Measurements from ENCODE around the gene ASB10. TPM values are rescaled to one million over a fixed set of nuclear protein-coding genes. Genes with fewer than 3 reads are reported as not detected.

ASB10 gene
- total and polyA plus RNA-seq, 2 of the 4 experiments (the other 2 are of a cell fraction), result not detected

- ATAC-seq (ENCODE audit: low read depth) (no peak), DNase-seq (no peak)
- Histone ChIP-seq H3K18ac (ENCODE audit: low read depth, low read length) (no peak overlapping the region), H3K9me3 (ENCODE audit: control insufficient read depth, insufficient read depth, low read length) (no peaks in the 10 kb centered on the region), H2BK20ac (ENCODE audit: low read depth, low read length) (no peak overlapping the region), H3K27me3 (ENCODE audit: control insufficient read depth, insufficient read depth, low read length) (peaks cover 76% of the 10 kb centered on the region), H3K4me2 (ENCODE audit: low read depth, low read length) (no peak overlapping the region), H3K9ac (ENCODE audit: low read depth, low read length) (no peak overlapping the region), H2BK5ac (ENCODE audit: low read depth, low read length, poor library complexity, severe bottlenecking) (no peak overlapping the region), H4K8ac (ENCODE audit: low read depth in 2 of 2, low read length in 2 of 2) (no peak overlapping the region), H2BK15ac (ENCODE audit: low read depth, low read length) (no peak overlapping the region), H4K91ac (ENCODE audit: insufficient read depth, low read depth, low read length) (no peak overlapping the region), H3K56ac (ENCODE audit: extremely low read depth, insufficient read depth, low read length) (no peak overlapping the region), H2BK120ac (ENCODE audit: low read depth, low read length) (no peak overlapping the region), H4K5ac (ENCODE audit: low read depth, low read length) (no peak overlapping the region), H3K4me1 (ENCODE audit: control insufficient read depth, insufficient read depth, low read length) (no peaks in the 10 kb centered on the region), H3K27ac (ENCODE audit: insufficient read depth, low read length) (no peak overlapping the region), H3K9me1 (ENCODE audit: insufficient read depth, low read length) (no peaks in the 10 kb centered on the region), H2AK5ac (ENCODE audit: low read depth, low read length) (no peak overlapping the region), H3K36me3 (ENCODE audit: control insufficient read depth, insufficient read depth, low read length) (no peaks in the 10 kb centered on the region), H4K20me1 (ENCODE audit: insufficient read depth, low read length) (no peaks in the 10 kb centered on the region), H2AK9ac (replicated peaks; ENCODE audit: low read depth, low read length, poor library complexity) (no peak overlapping the region), H3K4ac (ENCODE audit: low read depth, low read length) (no peak overlapping the region), H3K79me1 (ENCODE audit: low read depth in 1 of 2, low read length in 2 of 2) (no peaks in the 10 kb centered on the region), H2AFZ (replicated peaks; ENCODE audit: low read length, poor library complexity) (no peak overlapping the region), H3K4me3 (ENCODE audit: insufficient read depth, low read depth, low read length) (no peak overlapping the region), H3K14ac (replicated peaks; ENCODE audit: low read depth, low read length) (no peak overlapping the region), H3K23ac (ENCODE audit: low read depth, low read length) (no peak overlapping the region)
- no TSS peak for BruUV-seq (replicated peaks)
- WGBS, 2 experiments (ENCODE audit: extremely low coverage in 2 of 2, insufficient read length in 1 of 2), result no CpG with 5 or more reads among the region's 4 CpGs
- no peak for TF ChIP-seq RFX5 (IDR thresholded peaks at IDR 0.05; ENCODE audit: low read depth, low read length)
- TF ChIP-seq CTCF (conservative IDR thresholded peaks at IDR 0.05; ENCODE audit: low read depth, low read length), result no peak
- TF ChIP-seq ELK1 (IDR thresholded peaks at IDR 0.05; ENCODE audit: borderline replicate concordance, low read depth, low read length), result no peak
- no peak for TF ChIP-seq SMC3 (IDR thresholded peaks at IDR 0.05; ENCODE audit: low read depth, low read length)
- no peak for TF ChIP-seq RAD21 (IDR thresholded peaks at IDR 0.05; ENCODE audit: low read length)
- TF ChIP-seq CEBPB (IDR thresholded peaks at IDR 0.05; ENCODE audit: low read depth, low read length), result no peak
- TF ChIP-seq MXI1 (IDR thresholded peaks at IDR 0.05; ENCODE audit: borderline replicate concordance, low read depth, low read length), result no peak
- TF ChIP-seq POLR2A (IDR thresholded peaks at IDR 0.05; ENCODE audit: low read depth, low read length), result no peak
- TF ChIP-seq FOS (IDR thresholded peaks at IDR 0.05; ENCODE audit: low read depth, low read length), result no peak
- TF ChIP-seq BHLHE40 (IDR thresholded peaks at IDR 0.05; ENCODE audit: low read depth, low read length), result no peak
- TF ChIP-seq CHD1 (IDR thresholded peaks at IDR 0.05; ENCODE audit: low read depth, low read length), result no peak
- no peak for TF ChIP-seq MAZ (IDR thresholded peaks at IDR 0.05; ENCODE audit: borderline replicate concordance, low read depth, low read length)
- no peak for TF ChIP-seq USF2 (IDR thresholded peaks at IDR 0.05; ENCODE audit: low read depth, low read length)
- TF ChIP-seq RCOR1 (IDR thresholded peaks at IDR 0.05; ENCODE audit: insufficient replicate concordance, low read length), result no peak
- no peak for TF ChIP-seq NFE2L2 (IDR thresholded peaks at IDR 0.05; ENCODE audit: low read depth, low read length)
- TF ChIP-seq MAFK (IDR thresholded peaks at IDR 0.05; ENCODE audit: low read depth, low read length), result no peak
- dilution Hi-C loops (cut with HindIII; ENCODE audit: low sequenced_read_pairs, unreplicated experiment), result no loop called here
- ChIA-PET POLR2A (ENCODE audit: unreplicated experiment) (no interaction called here), CTCF (no interaction called here)
- intact Hi-C loops (cut with micrococcal nuclease), result no loop called here
- in situ Hi-C loops (cut with MboI; ENCODE audit: low sequenced_read_pairs), result no loop called here
Observed at GRCh38 chr7:151189038-151189437, 2.0 kb upstream of the ASB10 start.

Data from IMR-90 (cell line).